ENCODE results near the gene HNRNPA3. TPM values are rescaled to one million over a fixed set of nuclear protein-coding genes. Genes with fewer than 3 reads are reported as not detected.
"Not testable (repeated sequence)": the region's sequence is repeated elsewhere in the genome, so short reads cannot be mapped to it uniquely, and the experiment has no call there.

Gene HNRNPA3
- polyA plus RNA-seq, 1 donor from 2014 or later = 134 TPM

- no peak overlapping the region for H2AFZ ChIP-seq (ENCODE audit: low read depth, low read length)
- H3K79me2 ChIP-seq (replicated peaks; ENCODE audit: insufficient read depth, low read length) = no peaks in the 10 kb centered on the region
- no peak overlapping the region for H3K4me3 ChIP-seq (ENCODE audit: low read length)
- H3F3A ChIP-seq (ENCODE audit: insufficient read depth, low read length, poor library complexity, severe bottlenecking) = no peaks in the 10 kb centered on the region
- no peak for TF ChIP-seq SMC3 (conservative IDR thresholded peaks at IDR 0.05; ENCODE audit: poor library complexity)
- no peak for TF ChIP-seq CTCF (IDR thresholded peaks at IDR 0.05; ENCODE audit: poor library complexity, severe bottlenecking)
- TF ChIP-seq TAF1 (IDR thresholded peaks at IDR 0.05; ENCODE audit: low read depth) = no peak
- TF ChIP-seq RAD21 (conservative IDR thresholded peaks at IDR 0.05) = no peak
- TF ChIP-seq MXI1 (conservative IDR thresholded peaks at IDR 0.05; ENCODE audit: poor library complexity, severe bottlenecking) = no peak
- TF ChIP-seq POLR2AphosphoS5 (IDR thresholded peaks at IDR 0.05) = no peak
- no peak for TF ChIP-seq EP300 (conservative IDR thresholded peaks at IDR 0.05; ENCODE audit: poor library complexity, severe bottlenecking)
- TF ChIP-seq REST (IDR thresholded peaks at IDR 0.05; ENCODE audit: borderline replicate concordance) = no peak
- TF ChIP-seq EZH2 (IDR thresholded peaks at IDR 0.05; ENCODE audit: borderline replicate concordance, insufficient read depth, low read length, poor library complexity, severe bottlenecking) = no peak
- no peaks in the 10 kb centered on the region for H4K20me1 ChIP-seq (ENCODE audit: insufficient read depth)
- no peak overlapping the region for H3K4me2 ChIP-seq (ENCODE audit: low read length)
- no peaks in the 10 kb centered on the region for H3K27me3 ChIP-seq (ENCODE audit: insufficient read depth, low read depth, low read length)
- no peak overlapping the region for H3K27ac ChIP-seq (ENCODE audit: low read length)
- no peaks in the 10 kb centered on the region for H3K9me2 ChIP-seq (ENCODE audit: insufficient read depth, low read length)
- H3K9me3 ChIP-seq (ENCODE audit: low read length) = no peaks in the 10 kb centered on the region
- no peak overlapping the region for H3K9ac ChIP-seq (ENCODE audit: low read length)
- no peaks in the 10 kb centered on the region for H3K36me3 ChIP-seq (ENCODE audit: insufficient read depth, low read length)
These were observed 33.8 kb upstream of the HNRNPA3 start for GRCh38 chr2:177178797-177179196.

- Histone ChIP-seq H3K4me2 (ENCODE audit: low read length) (no peak overlapping the region), H4K20me1 (ENCODE audit: insufficient read depth) (no peaks in the 10 kb centered on the region), H3F3A (ENCODE audit: insufficient read depth, low read length, poor library complexity, severe bottlenecking) (no peaks in the 10 kb centered on the region), H3K9ac (ENCODE audit: low read length) (no peak overlapping the region), H3K4me3 (ENCODE audit: low read length) (no peak overlapping the region), H3K79me2 (replicated peaks; ENCODE audit: insufficient read depth, low read length) (no peaks in the 10 kb centered on the region), H3K27ac (ENCODE audit: low read length) (no peak overlapping the region), H3K9me2 (ENCODE audit: insufficient read depth, low read length) (no peaks in the 10 kb centered on the region), H3K9me3 (ENCODE audit: low read length) (no peaks in the 10 kb centered on the region), H3K36me3 (ENCODE audit: insufficient read depth, low read length) (no peaks in the 10 kb centered on the region), H2AFZ (ENCODE audit: low read depth, low read length) (no peak overlapping the region), H3K27me3 (ENCODE audit: insufficient read depth, low read depth, low read length) (no peaks in the 10 kb centered on the region)
- TF ChIP-seq MXI1 (conservative IDR thresholded peaks at IDR 0.05; ENCODE audit: poor library complexity, severe bottlenecking) (no peak), TAF1 (IDR thresholded peaks at IDR 0.05; ENCODE audit: low read depth) (no peak)
These were observed 33.4 kb upstream of the HNRNPA3 start for GRCh38 chr2:177179227-177179626.

GRCh38 chr2:177179671-177180070, 32.9 kb upstream of the HNRNPA3 start:
- H3K4me3 ChIP-seq (ENCODE audit: low read length); H3K27me3 ChIP-seq (ENCODE audit: insufficient read depth, low read depth, low read length): not testable (repeated sequence)

More at GRCh38 chr2:177179671-177180070, 32.9 kb upstream of the HNRNPA3 start:
- H4K20me1 ChIP-seq (ENCODE audit: insufficient read depth); H3K36me3 ChIP-seq (ENCODE audit: insufficient read depth, low read length); H3K4me2 ChIP-seq (ENCODE audit: low read length); H3K79me2 ChIP-seq (replicated peaks; ENCODE audit: insufficient read depth, low read length); H3K9me2 ChIP-seq (ENCODE audit: insufficient read depth, low read length); H3K27ac ChIP-seq (ENCODE audit: low read length); H3K9ac ChIP-seq (ENCODE audit: low read length); H3F3A ChIP-seq (ENCODE audit: insufficient read depth, low read length, poor library complexity, severe bottlenecking); H3K9me3 ChIP-seq (ENCODE audit: low read length); H2AFZ ChIP-seq (ENCODE audit: low read depth, low read length): not testable (repeated sequence)
